Measurements from ENCODE around the gene RAI1. TPM values are rescaled to one million over a fixed set of nuclear protein-coding genes. Genes with fewer than 3 reads are reported as not detected.

The RAI1 gene
- total RNA-seq, 1 donor from 2014 or later, result 24.7 TPM

DNA sequence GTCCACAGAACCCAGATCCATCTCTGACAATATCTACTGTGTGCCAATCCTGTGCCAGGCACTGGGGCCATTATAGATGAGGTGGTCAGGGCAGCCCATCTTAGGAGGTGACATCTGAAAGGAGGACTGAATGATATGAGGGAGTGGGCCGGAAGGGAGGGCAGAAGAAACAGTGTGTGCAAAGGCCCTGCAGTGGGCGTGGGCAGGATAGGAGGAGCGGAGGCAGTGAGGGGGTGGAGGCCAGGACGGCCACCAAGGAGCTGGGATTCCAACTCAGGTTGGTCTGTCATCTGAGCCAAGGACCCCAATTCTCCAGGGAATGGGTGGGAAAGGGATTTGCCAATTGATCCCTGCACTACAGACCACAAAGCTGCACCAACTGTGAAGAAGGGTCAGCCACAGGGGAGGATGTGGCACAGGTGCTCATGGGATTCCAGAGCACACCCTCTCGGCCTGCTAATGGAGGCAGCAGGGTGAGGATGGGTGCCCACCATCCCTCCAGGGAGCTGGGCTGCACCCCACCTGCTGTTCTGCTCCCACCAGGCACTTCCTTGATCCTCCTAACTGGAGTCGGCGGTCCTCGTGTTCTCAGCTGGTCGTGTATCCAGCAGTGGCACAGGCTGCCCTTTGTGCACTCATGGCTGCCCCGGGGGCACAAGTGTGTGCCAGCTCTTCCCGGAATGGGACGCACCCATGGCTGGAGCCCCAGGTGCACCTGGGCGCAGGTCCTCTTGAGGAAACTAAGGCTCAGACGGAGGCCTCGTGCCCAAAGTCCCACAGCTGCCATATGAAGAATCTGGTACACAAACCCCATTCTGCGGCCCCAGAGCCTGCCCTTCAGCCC is 145.9 kb downstream of the RAI1 start:
- no peak overlapping the region for H3K27ac ChIP-seq

DNA sequence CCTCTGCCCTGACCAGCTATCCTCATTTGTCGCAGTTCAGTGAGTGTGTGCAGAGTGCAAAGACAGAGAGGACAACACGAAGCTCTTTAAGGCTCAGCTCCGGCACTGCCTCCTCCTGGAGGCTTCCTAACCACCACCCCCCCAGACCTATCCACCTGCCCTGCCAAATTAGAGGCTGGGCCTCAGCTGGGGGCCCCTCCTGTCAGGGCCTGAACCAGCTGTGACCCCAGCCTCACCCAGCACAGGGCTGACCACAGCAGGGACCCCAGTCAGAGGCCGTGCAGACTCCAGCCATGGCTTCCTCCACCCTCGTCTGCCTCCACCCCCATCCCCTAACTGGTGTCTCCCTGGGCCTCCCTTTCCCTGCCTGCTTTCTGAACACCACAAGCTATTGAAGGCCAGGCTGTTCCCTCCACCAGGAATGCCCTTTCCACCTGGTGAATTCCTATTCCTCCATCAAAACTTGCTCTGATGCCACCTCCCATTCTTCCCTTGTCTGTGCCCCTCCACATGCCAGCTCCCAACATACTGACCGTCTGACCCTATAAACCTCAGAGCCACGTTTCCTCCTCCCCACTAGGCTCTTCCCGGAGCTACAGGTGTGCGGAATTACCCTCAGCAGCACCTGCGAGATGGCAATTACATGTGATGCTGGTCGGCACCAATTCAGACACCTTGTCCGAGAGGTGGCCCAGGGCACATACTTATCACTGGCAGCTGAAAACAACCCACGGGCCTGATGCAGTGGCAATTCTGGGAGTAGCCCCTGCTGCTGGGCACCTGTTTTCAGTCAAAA is 146.8 kb downstream of the RAI1 start:
- no peak for DNase-seq (ENCODE audit: low spot score in 2 of 2)
- intact Hi-C loops (cut with DNase I), result no loop called here
- peaks cover 24 to 25% of the 10 kb centered on the region in 2 donors for H3K4me1 ChIP-seq
- TF ChIP-seq, protein P1, sequence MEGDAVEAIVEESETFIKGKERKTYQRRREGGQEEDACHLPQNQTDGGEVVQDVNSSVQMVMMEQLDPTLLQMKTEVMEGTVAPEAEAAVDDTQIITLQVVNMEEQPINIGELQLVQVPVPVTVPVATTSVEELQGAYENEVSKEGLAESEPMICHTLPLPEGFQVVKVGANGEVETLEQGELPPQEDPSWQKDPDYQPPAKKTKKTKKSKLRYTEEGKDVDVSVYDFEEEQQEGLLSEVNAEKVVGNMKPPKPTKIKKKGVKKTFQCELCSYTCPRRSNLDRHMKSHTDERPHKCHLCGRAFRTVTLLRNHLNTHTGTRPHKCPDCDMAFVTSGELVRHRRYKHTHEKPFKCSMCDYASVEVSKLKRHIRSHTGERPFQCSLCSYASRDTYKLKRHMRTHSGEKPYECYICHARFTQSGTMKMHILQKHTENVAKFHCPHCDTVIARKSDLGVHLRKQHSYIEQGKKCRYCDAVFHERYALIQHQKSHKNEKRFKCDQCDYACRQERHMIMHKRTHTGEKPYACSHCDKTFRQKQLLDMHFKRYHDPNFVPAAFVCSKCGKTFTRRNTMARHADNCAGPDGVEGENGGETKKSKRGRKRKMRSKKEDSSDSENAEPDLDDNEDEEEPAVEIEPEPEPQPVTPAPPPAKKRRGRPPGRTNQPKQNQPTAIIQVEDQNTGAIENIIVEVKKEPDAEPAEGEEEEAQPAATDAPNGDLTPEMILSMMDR (IDR thresholded peaks at IDR 0.05), result no peak
- H3K27ac ChIP-seq, result no peak overlapping the region
- no peaks in the 10 kb centered on the region for H3K27me3 ChIP-seq
- H3K36me3 ChIP-seq, result no peaks in the 10 kb centered on the region
- H3K9me3 ChIP-seq, result no peaks in the 10 kb centered on the region
- no peak overlapping the region for H3K4me3 ChIP-seq

More for the DNA sequence above, 145.9 kb downstream of the RAI1 start:
- no peaks in the 10 kb centered on the region for H3K27me3 ChIP-seq
- no peaks in the 10 kb centered on the region for H3K36me3 ChIP-seq
- H3K4me3 ChIP-seq, result no peak overlapping the region
- no peaks in the 10 kb centered on the region for H3K9me3 ChIP-seq
- TF ChIP-seq, protein P1 (IDR thresholded peaks at IDR 0.05), result no peak
- intact Hi-C loops (cut with DNase I), result no loop called here
- DNase-seq (ENCODE audit: low spot score in 2 of 2), result no peak
- H3K4me1 ChIP-seq, result peaks cover 32 to 34% of the 10 kb centered on the region in 2 donors

- DNase-seq (ENCODE audit: low spot score in 2 of 2), result no peak
- Histone ChIP-seq H3K9me3 (no peaks in the 10 kb centered on the region), H3K27me3 (no peaks in the 10 kb centered on the region), H3K4me3 (no peak overlapping the region), H3K4me1 (peaks cover 8% of the 10 kb centered on the region in 2 donors), H3K36me3 (no peaks in the 10 kb centered on the region), H3K27ac (no peak overlapping the region)
- TF ChIP-seq, protein P1 (IDR thresholded peaks at IDR 0.05), result no peak
- intact Hi-C loops (cut with DNase I), result no loop called here
Observed at GRCh38 chr17:17830269-17830567, 149.0 kb downstream of the RAI1 start.

GRCh38 chr17:17830740-17831207 is 149.5 kb downstream of the RAI1 start:
- Histone ChIP-seq H3K27ac (no peak overlapping the region), H3K4me1 (peaks cover 8 to 9% of the 10 kb centered on the region in 2 donors), H3K9me3 (no peaks in the 10 kb centered on the region), H3K27me3 (no peaks in the 10 kb centered on the region), H3K4me3 (no peak overlapping the region), H3K36me3 (no peaks in the 10 kb centered on the region)
- intact Hi-C loops (cut with DNase I), result no loop called here
- DNase-seq (ENCODE audit: low spot score in 2 of 2), result no peak
- TF ChIP-seq, protein P1 (IDR thresholded peaks at IDR 0.05), result no peak

GRCh38 chr17:17831208-17832031 is 150.2 kb downstream of the RAI1 start:
- intact Hi-C loops (cut with DNase I), result no loop called here
- no peak overlapping the region for H3K4me3 ChIP-seq
- H3K4me1 ChIP-seq, result peaks cover 7 to 9% of the 10 kb centered on the region in 2 donors
- TF ChIP-seq, protein P1 (IDR thresholded peaks at IDR 0.05), result no peak
- DNase-seq (ENCODE audit: low spot score in 2 of 2), result no peak
- no peaks in the 10 kb centered on the region for H3K36me3 ChIP-seq
- no peaks in the 10 kb centered on the region for H3K27me3 ChIP-seq
- H3K9me3 ChIP-seq, result no peaks in the 10 kb centered on the region
- no peak overlapping the region for H3K27ac ChIP-seq
